HCT116 (cell line): ENCODE results near the gene RPAIN. TPM values are rescaled to one million over a fixed set of nuclear protein-coding genes. Genes with fewer than 3 reads are reported as not detected.

Experiments
- ATAC-seq: fragments of 200-7000 bp; cut with Tn5 transposase; 2 replicates; pipeline ENCODE4 v1.9.1; 2020; ENCODE audit warnings: mild to moderate bottlenecking, moderate library complexity
- BruUV-seq: library from RNA; stranded (reverse); fragments of 400-500 nt; replicated peaks from 2 replicates; lab custom pipeline; 2021; lab: Mats Ljungman, UMichigan
- CTCF ChIA-PET: fragments of 300-600 bp; sonication (Branson Sonifier 250); formaldehyde crosslinking; loops from one replicate; lab custom pipeline; 2021; ENCODE audit warnings: antibody characterized with exemption; lab: Charles Lee
- POLR2A ChIA-PET: fragments of 300-600, 350-600 bp; sonication (Branson Sonifier 250); formaldehyde crosslinking; loops from one replicate; lab custom pipeline; 2021; ENCODE audit warnings: antibody characterized with exemption; lab: Charles Lee
- RAD21 ChIA-PET, 2 experiments: fragments of 300-600 bp; sonication (Branson Sonifier 250); formaldehyde crosslinking; loops; one replicate each; lab custom pipeline; 2023; ENCODE audit warnings: low total read pairs in 2 of 2; ENCODE audit not compliant: uncharacterized antibody in 2 of 2, unreplicated experiment in 2 of 2, low non-redundant PET in 1 of 2; lab: Charles Lee
- DNase-seq: peaks from one replicate; pipeline ENCODE4 v3.0.0-alpha.2; 2010; ENCODE audit warnings: low read depth, low spot score
- H2AFZ ChIP-seq: fragments of 200-600 bp; shearing (Covaris generic), sonication (generic); 2 replicates; pipeline ENCODE4 v1.6.1; 2017; ENCODE audit warnings: low read depth, mixed run types, mixed read lengths, antibody characterized with exemption, low read length; ENCODE audit not compliant: poor library complexity, severe bottlenecking
- H3K27ac ChIP-seq: 2 replicates; pipeline ENCODE4 v1.5.1; 2012; ENCODE audit warnings: low read depth, low read length
- H3K27me3 ChIP-seq: fragments of 200-600 bp; sonication (generic); 2 replicates; pipeline ENCODE4 v1.6.1; 2016; ENCODE audit warnings: mixed run types, low read length, mixed read lengths; ENCODE audit not compliant: insufficient read depth
- H3K36me3 ChIP-seq, 2 experiments: fragments of 200-500 bp in 1 of 2; fragments of 200-600 bp in 1 of 2; sonication (Bioruptor generic) in 1 of 2; sonication (generic) in 1 of 2; 2 replicates each; pipeline versions ENCODE4 v1.5.1 to v1.6.1; 2014 to 2016; ENCODE audit warnings: low read length in 2 of 2, inconsistent platforms in 1 of 2, mixed read lengths in 1 of 2, mixed run types in 1 of 2; ENCODE audit not compliant: insufficient read depth in 2 of 2, control insufficient read depth in 1 of 2
- H3K4me1 ChIP-seq, 2 experiments: fragments of 200-600 bp in 1 of 2; sonication (generic) in 1 of 2; 2 replicates each; pipeline versions ENCODE4 v1.5.1 to v1.6.1; 2012 to 2017; ENCODE audit warnings: low read length in 2 of 2, inconsistent platforms in 1 of 2, mild to moderate bottlenecking in 1 of 2, mixed read lengths in 1 of 2, mixed run types in 1 of 2, moderate library complexity in 1 of 2; ENCODE audit not compliant: insufficient read depth in 2 of 2, control insufficient read depth in 1 of 2
- H3K4me2 ChIP-seq: fragments of 200-600 bp; sonication (generic); 2 replicates; pipeline ENCODE4 v1.6.1; 2017; ENCODE audit warnings: mixed run types, low read length, mixed read lengths
- H3K4me3 ChIP-seq, 2 experiments: fragments of 200-600 bp in 1 of 2; sonication (generic) in 1 of 2; replicated peaks in 1 of 2; 2 replicates each; pipeline ENCODE4 v1.5.1; 2011 to 2016; ENCODE audit warnings: low read length in 2 of 2, control low read depth in 1 of 2, low read depth in 1 of 2, mild to moderate bottlenecking in 1 of 2, mixed read lengths in 1 of 2, mixed run types in 1 of 2
- H3K79me2 ChIP-seq: fragments of 200-600 bp; sonication (generic); 2 replicates; pipeline ENCODE4 v1.6.1; 2017; ENCODE audit warnings: mild to moderate bottlenecking, mixed run types, low read length, moderate library complexity, mixed read lengths; ENCODE audit not compliant: insufficient read depth
- H3K9ac ChIP-seq: fragments of 200-600 bp; sonication (generic); 2 replicates; pipeline ENCODE4 v1.6.1; 2016; ENCODE audit warnings: low read length, mixed read lengths
- H3K9me2 ChIP-seq: fragments of 200-600 bp; sonication (generic), shearing (Covaris generic); 2 replicates; pipeline ENCODE4 v1.6.1; 2017; ENCODE audit warnings: mixed run types, mild to moderate bottlenecking, moderate library complexity; ENCODE audit not compliant: insufficient read depth
- H3K9me3 ChIP-seq, 2 experiments: fragments of 200-500 bp in 1 of 2; fragments of 200-600 bp in 1 of 2; sonication (Bioruptor generic) in 1 of 2; sonication (generic) in 1 of 2; 2 replicates each; pipeline ENCODE4 v1.6.1; 2014 to 2017; ENCODE audit warnings: low read length in 2 of 2, mixed read lengths in 2 of 2, inconsistent platforms in 1 of 2, low read depth in 1 of 2, mild to moderate bottlenecking in 1 of 2, mixed run types in 1 of 2, moderate library complexity in 1 of 2; ENCODE audit not compliant: control insufficient read depth in 1 of 2, insufficient read depth in 1 of 2
- H4K20me1 ChIP-seq: fragments of 200-600 bp; sonication (generic), shearing (Covaris generic); 2 replicates; pipeline ENCODE4 v1.6.1; 2017; ENCODE audit warnings: mixed run types, mild to moderate bottlenecking, moderate library complexity; ENCODE audit not compliant: insufficient read depth
- ATF3 ChIP-seq: IDR thresholded peaks from 2 replicates; pipeline ENCODE4 v1.6.1; 2012
- CEBPB ChIP-seq: IDR thresholded peaks from 2 replicates; pipeline ENCODE4 v1.6.1; 2012; ENCODE audit warnings: low read depth
- ELF1 ChIP-seq: IDR thresholded peaks from 2 replicates; pipeline ENCODE4 v1.6.1; 2012; ENCODE audit warnings: low read depth, borderline replicate concordance
- EZH2 ChIP-seq: fragments of 200-600 bp; sonication (generic); IDR thresholded peaks from 2 replicates; pipeline ENCODE4 v1.6.1; 2017; ENCODE audit warnings: antibody characterized with exemption, mixed run types
- JUND ChIP-seq: IDR thresholded peaks from 2 replicates; pipeline ENCODE4 v1.6.1; 2012
- RAD21 ChIP-seq: IDR thresholded peaks from 2 replicates; pipeline ENCODE4 v1.6.1; 2012; ENCODE audit warnings: low read depth, mild to moderate bottlenecking
- SP1 ChIP-seq: IDR thresholded peaks from 2 replicates; pipeline ENCODE4 v1.6.1; 2012; ENCODE audit warnings: low read depth
- SRF ChIP-seq: IDR thresholded peaks from 2 replicates; pipeline ENCODE4 v1.6.1; 2012; ENCODE audit warnings: low read depth
- YY1 ChIP-seq: IDR thresholded peaks from 2 replicates; pipeline ENCODE4 v1.6.1; 2011; ENCODE audit warnings: low read length, low read depth, moderate library complexity, mild to moderate bottlenecking; ENCODE audit not compliant: insufficient replicate concordance; ENCODE audit errors: extremely low read depth
- ZBTB33 ChIP-seq: IDR thresholded peaks from 2 replicates; pipeline ENCODE4 v1.6.1; 2011; ENCODE audit warnings: mild to moderate bottlenecking, low read length, moderate library complexity; ENCODE audit not compliant: insufficient replicate concordance; ENCODE audit errors: extremely low read depth
- ZNF274 ChIP-seq: fragments of 200-500 bp; sonication (Bioruptor generic); IDR thresholded peaks from 2 replicates; pipeline ENCODE4 v1.6.1; 2014; ENCODE audit warnings: mild to moderate bottlenecking, low read depth, low read length, inconsistent platforms
- intact Hi-C: fragments of 100-400 bp; cut with micrococcal nuclease; formaldehyde crosslinking; loops from 2 replicates; pipeline ENCODE4 v1.10.0; 2022
- total RNA-seq: library from RNA; stranded (reverse); gene quantifications from one replicate; pipeline ENCODE4 v1.2.1, GENCODE V29; 2021; ENCODE audit not compliant: unreplicated experiment

The RPAIN gene
- total RNA-seq, 1 experiment from 2014 or later, result 67.9 TPM

- Histone ChIP-seq H3K4me1 (peaks cover 0 to 5% of the 10 kb centered on the region in 2 experiments; a peak in 1 of 4 replicates), H3K36me3 (peaks cover 22 to 40% of the 10 kb centered on the region in 2 experiments), H3K9me2 (no peaks in the 10 kb centered on the region), H3K9ac (no peak overlapping the region), H3K27ac (no peak overlapping the region), H3K79me2 (peaks cover 21% of the 10 kb centered on the region), H2AFZ (no peak overlapping the region), H3K4me3 (no peak overlapping the region), H4K20me1 (no peaks in the 10 kb centered on the region), H3K27me3 (no peaks in the 10 kb centered on the region), H3K4me2 (no peak overlapping the region), H3K9me3 (no peaks in the 10 kb centered on the region)
- ChIA-PET CTCF (interaction anchor here (0.5 kb wide), 1 partner anchor 13 kb away, joined by 3 read pairs; the partner anchor contains the start of gene MIS12), RAD21 (no interaction called here), POLR2A (interaction anchor here (1.6 kb wide), 1 partner anchor 12 kb away, joined by 4 read pairs; the partner anchor contains the start of genes DERL2 and MIS12)
- intact Hi-C loops, result no loop called here
- TF ChIP-seq JUND, result no peak
- no peak for TF ChIP-seq RAD21
- no peak for TF ChIP-seq EZH2
- no peak for TF ChIP-seq SRF
- TF ChIP-seq ZNF274, result no peak
- no peak for TF ChIP-seq CEBPB
- no peak for TF ChIP-seq SP1
- no peak for TF ChIP-seq ATF3
- no peak for TF ChIP-seq YY1
- no peak for TF ChIP-seq ELF1
- TF ChIP-seq ZBTB33, result no peak
- DNase-seq (no peak), ATAC-seq (no peak)
- BruUV-seq, result no TSS peak
Measured at GRCh38 chr17:5473906-5474305, 53.9 kb downstream of the RPAIN start.
